ENCODE results near the gene TP53BP1. TPM values are rescaled to one million over a fixed set of nuclear protein-coding genes. Genes with fewer than 3 reads are reported as not detected.
"Not testable (repeated sequence)": the region's sequence is repeated elsewhere in the genome, so short reads cannot be mapped to it uniquely, and the experiment has no call there.

TP53BP1 gene, protein sequence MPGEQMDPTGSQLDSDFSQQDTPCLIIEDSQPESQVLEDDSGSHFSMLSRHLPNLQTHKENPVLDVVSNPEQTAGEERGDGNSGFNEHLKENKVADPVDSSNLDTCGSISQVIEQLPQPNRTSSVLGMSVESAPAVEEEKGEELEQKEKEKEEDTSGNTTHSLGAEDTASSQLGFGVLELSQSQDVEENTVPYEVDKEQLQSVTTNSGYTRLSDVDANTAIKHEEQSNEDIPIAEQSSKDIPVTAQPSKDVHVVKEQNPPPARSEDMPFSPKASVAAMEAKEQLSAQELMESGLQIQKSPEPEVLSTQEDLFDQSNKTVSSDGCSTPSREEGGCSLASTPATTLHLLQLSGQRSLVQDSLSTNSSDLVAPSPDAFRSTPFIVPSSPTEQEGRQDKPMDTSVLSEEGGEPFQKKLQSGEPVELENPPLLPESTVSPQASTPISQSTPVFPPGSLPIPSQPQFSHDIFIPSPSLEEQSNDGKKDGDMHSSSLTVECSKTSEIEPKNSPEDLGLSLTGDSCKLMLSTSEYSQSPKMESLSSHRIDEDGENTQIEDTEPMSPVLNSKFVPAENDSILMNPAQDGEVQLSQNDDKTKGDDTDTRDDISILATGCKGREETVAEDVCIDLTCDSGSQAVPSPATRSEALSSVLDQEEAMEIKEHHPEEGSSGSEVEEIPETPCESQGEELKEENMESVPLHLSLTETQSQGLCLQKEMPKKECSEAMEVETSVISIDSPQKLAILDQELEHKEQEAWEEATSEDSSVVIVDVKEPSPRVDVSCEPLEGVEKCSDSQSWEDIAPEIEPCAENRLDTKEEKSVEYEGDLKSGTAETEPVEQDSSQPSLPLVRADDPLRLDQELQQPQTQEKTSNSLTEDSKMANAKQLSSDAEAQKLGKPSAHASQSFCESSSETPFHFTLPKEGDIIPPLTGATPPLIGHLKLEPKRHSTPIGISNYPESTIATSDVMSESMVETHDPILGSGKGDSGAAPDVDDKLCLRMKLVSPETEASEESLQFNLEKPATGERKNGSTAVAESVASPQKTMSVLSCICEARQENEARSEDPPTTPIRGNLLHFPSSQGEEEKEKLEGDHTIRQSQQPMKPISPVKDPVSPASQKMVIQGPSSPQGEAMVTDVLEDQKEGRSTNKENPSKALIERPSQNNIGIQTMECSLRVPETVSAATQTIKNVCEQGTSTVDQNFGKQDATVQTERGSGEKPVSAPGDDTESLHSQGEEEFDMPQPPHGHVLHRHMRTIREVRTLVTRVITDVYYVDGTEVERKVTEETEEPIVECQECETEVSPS (N-terminal part only)
- 88.3 TPM for polyA plus RNA-seq (2013, experiment 1 of 4)
- polyA plus RNA-seq (2013, experiment 2 of 4): 101 TPM
- 61.1 TPM for polyA plus RNA-seq (2013, experiment 3 of 4)
- 65.0 TPM for polyA plus RNA-seq (2013, experiment 4 of 4)

GRCh38 chr15:43492673-43493601 lies at the start of gene TP53BP1:
TP53BP1 (minus strand) TSS chr15:43493156; CDS start chr15:43493043, 113 bp downstream.
- H3K27me3 ChIP-seq (ENCODE audit: control insufficient read depth, insufficient read depth, low read length, poor library complexity, severe bottlenecking): no peaks in the 10 kb centered on the region
- peaks cover 26% of the 10 kb centered on the region for H3K36me3 ChIP-seq (ENCODE audit: control insufficient read depth, insufficient read depth, low read length)
- H3K9me3 ChIP-seq (ENCODE audit: control insufficient read depth, low read length): no peaks in the 10 kb centered on the region
- H3K4me3 ChIP-seq (ENCODE audit: insufficient read depth, low read depth, low read length): peak within 1 kb of the TSS; percentile 59
- WGBS, 2 experiments: 1% methylated on average over 54 of the region's 54 CpGs
- H3K27ac ChIP-seq (ENCODE audit: insufficient read depth, low read depth, low read length, poor library complexity, severe bottlenecking): peak within 1 kb of the TSS; percentile 91
- peaks cover 7% of the 10 kb centered on the region for H3K4me1 ChIP-seq (ENCODE audit: control insufficient read depth, insufficient read depth, low read length)

DNA sequence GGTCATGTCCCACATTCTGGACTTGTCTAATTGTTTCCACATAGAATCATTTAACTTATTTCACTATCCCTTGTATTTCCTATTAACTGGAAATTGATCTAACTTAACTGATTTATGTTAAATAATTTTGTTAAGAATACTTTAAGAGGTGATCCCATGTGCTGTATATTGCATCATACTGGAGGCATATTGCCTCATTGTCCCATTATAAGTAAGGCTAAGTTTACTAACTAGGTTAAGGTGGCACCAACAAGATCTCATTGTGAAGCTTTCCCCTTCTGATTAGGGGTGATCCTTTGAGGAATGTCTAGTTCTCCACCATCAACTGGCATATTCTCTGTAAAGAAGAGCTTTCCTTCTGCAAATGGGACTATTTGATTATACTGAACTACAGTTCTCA lies 48.8 kb upstream of the TP53BP1 start:
- Histone ChIP-seq H3K27me3 (ENCODE audit: control insufficient read depth, insufficient read depth, low read length, poor library complexity, severe bottlenecking) (no peaks in the 10 kb centered on the region), H3K36me3 (ENCODE audit: control insufficient read depth, insufficient read depth, low read length) (no peaks in the 10 kb centered on the region), H3K27ac (ENCODE audit: insufficient read depth, low read depth, low read length, poor library complexity, severe bottlenecking) (no peak overlapping the region), H3K9me3 (ENCODE audit: control insufficient read depth, low read length) (no peaks in the 10 kb centered on the region), H3K4me3 (ENCODE audit: insufficient read depth, low read depth, low read length) (no peak overlapping the region), H3K4me1 (ENCODE audit: control insufficient read depth, insufficient read depth, low read length) (no peaks in the 10 kb centered on the region)

GRCh38 chr15:43538091-43538490 lies 45.1 kb upstream of the TP53BP1 start:
- H3K4me1 ChIP-seq (ENCODE audit: control insufficient read depth, insufficient read depth, low read length): no peaks in the 10 kb centered on the region
- WGBS, 2 experiments: 96% methylated on average over 2 of the region's 2 CpGs
- no peak overlapping the region for H3K27ac ChIP-seq (ENCODE audit: insufficient read depth, low read depth, low read length, poor library complexity, severe bottlenecking)
- H3K36me3 ChIP-seq (ENCODE audit: control insufficient read depth, insufficient read depth, low read length): peaks cover 2% of the 10 kb centered on the region
- H3K27me3 ChIP-seq (ENCODE audit: control insufficient read depth, insufficient read depth, low read length, poor library complexity, severe bottlenecking): no peaks in the 10 kb centered on the region
- H3K9me3 ChIP-seq (ENCODE audit: control insufficient read depth, low read length): no peaks in the 10 kb centered on the region
- H3K4me3 ChIP-seq (ENCODE audit: insufficient read depth, low read depth, low read length): no peak overlapping the region

GRCh38 chr15:43534897-43535296 lies 41.9 kb upstream of the TP53BP1 start:
- H3K4me1 ChIP-seq (ENCODE audit: control insufficient read depth, insufficient read depth, low read length): peaks cover 20% of the 10 kb centered on the region
- WGBS, 2 experiments: 88 to 90% methylated on average over 3 of the region's 3 CpGs
- no peak overlapping the region for H3K4me3 ChIP-seq (ENCODE audit: insufficient read depth, low read depth, low read length)
- H3K27me3 ChIP-seq (ENCODE audit: control insufficient read depth, insufficient read depth, low read length, poor library complexity, severe bottlenecking): no peaks in the 10 kb centered on the region
- H3K27ac ChIP-seq (ENCODE audit: insufficient read depth, low read depth, low read length, poor library complexity, severe bottlenecking): no peak overlapping the region
- H3K36me3 ChIP-seq (ENCODE audit: control insufficient read depth, insufficient read depth, low read length): peaks cover 2% of the 10 kb centered on the region
- no peaks in the 10 kb centered on the region for H3K9me3 ChIP-seq (ENCODE audit: control insufficient read depth, low read length)

DNA sequence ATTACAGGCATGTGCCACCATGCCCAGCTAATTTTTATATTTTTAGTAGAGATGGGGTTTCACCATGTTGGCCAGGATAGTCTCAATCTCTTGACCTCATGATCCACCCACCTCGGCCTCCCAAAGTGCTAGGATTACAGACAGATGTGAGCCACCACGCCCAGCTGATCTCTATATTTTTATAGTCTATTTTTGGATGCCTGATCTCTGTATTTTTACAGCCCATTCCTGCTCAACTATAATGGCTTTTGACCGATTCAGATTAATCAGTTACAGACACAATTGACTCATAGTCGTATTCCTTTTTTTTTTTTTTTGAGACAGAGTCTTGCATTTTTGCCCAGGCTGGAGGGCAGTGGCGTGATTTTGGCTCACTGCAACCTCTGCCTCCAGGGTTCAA lies 39.9 kb upstream of the TP53BP1 start:
- 92 to 97% methylated on average over 5 of the region's 5 CpGs for WGBS, 2 experiments
- H3K4me1 ChIP-seq (ENCODE audit: control insufficient read depth, insufficient read depth, low read length): peaks cover 22% of the 10 kb centered on the region
- H3K4me3 ChIP-seq (ENCODE audit: insufficient read depth, low read depth, low read length); H3K27ac ChIP-seq (ENCODE audit: insufficient read depth, low read depth, low read length, poor library complexity, severe bottlenecking); H3K27me3 ChIP-seq (ENCODE audit: control insufficient read depth, insufficient read depth, low read length, poor library complexity, severe bottlenecking); H3K9me3 ChIP-seq (ENCODE audit: control insufficient read depth, low read length); H3K36me3 ChIP-seq (ENCODE audit: control insufficient read depth, insufficient read depth, low read length): not testable (repeated sequence)

DNA sequence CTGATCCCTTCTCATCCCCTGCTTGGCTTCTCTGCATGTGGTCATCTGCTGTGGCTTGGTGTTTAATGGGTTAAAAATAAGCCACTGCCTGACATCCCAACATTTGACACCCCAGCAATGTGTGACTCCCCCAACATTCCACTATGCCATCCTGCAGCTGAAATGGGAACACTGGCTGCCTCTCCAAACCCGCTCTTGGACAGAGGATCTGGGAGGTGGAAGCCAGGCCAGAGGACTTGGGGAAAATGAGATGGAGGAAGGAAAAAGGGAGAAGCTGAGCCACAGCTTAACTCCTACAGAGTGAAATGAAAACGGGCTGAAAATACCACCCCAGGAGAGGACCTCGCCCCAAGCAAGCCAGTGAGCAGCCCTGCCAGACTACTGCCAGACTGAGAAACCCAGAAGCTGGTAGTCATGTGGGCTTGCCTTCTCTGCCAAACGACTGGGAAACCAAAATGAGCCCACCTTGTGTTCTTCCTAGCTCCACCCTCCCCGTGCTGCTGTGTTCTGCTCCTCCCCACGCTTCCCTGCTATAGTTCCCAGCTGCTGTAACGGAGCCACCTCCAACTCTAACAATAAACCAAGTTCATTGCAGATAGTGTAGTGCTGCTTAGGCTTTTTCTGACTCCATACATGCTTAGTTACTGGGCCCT lies 38.2 kb upstream of the TP53BP1 start:
- Histone ChIP-seq H3K27me3 (ENCODE audit: control insufficient read depth, insufficient read depth, low read length, poor library complexity, severe bottlenecking) (no peaks in the 10 kb centered on the region), H3K9me3 (ENCODE audit: control insufficient read depth, low read length) (no peaks in the 10 kb centered on the region), H3K27ac (ENCODE audit: insufficient read depth, low read depth, low read length, poor library complexity, severe bottlenecking) (peak overlapping the region; percentile 18), H3K4me1 (ENCODE audit: control insufficient read depth, insufficient read depth, low read length) (peaks cover 22% of the 10 kb centered on the region), H3K4me3 (ENCODE audit: insufficient read depth, low read depth, low read length) (no peak overlapping the region), H3K36me3 (ENCODE audit: control insufficient read depth, insufficient read depth, low read length) (peaks cover 2% of the 10 kb centered on the region)
- WGBS, 2 experiments: 24 to 28% methylated on average over 7 of the region's 7 CpGs

- WGBS, 2 experiments: 87 to 89% methylated on average over 12 of the region's 12 CpGs
Observed at GRCh38 chr15:43529587-43530345, 36.8 kb upstream of the TP53BP1 start.

GRCh38 chr15:43529141-43529540 lies 36.2 kb upstream of the TP53BP1 start:
- 96 to 97% methylated on average over 15 of the region's 15 CpGs for WGBS, 2 experiments
- Histone ChIP-seq H3K27me3 (ENCODE audit: control insufficient read depth, insufficient read depth, low read length, poor library complexity, severe bottlenecking) (no peaks in the 10 kb centered on the region), H3K4me1 (ENCODE audit: control insufficient read depth, insufficient read depth, low read length) (peaks cover 22% of the 10 kb centered on the region), H3K9me3 (ENCODE audit: control insufficient read depth, low read length) (no peaks in the 10 kb centered on the region), H3K36me3 (ENCODE audit: control insufficient read depth, insufficient read depth, low read length) (peaks cover 6% of the 10 kb centered on the region), H3K4me3 (ENCODE audit: insufficient read depth, low read depth, low read length) (no peak overlapping the region), H3K27ac (ENCODE audit: insufficient read depth, low read depth, low read length, poor library complexity, severe bottlenecking) (no peak overlapping the region)

More at GRCh38 chr15:43529587-43530345, 36.8 kb upstream of the TP53BP1 start:
- no peaks in the 10 kb centered on the region for H3K27me3 ChIP-seq (ENCODE audit: control insufficient read depth, insufficient read depth, low read length, poor library complexity, severe bottlenecking)
- H3K4me1 ChIP-seq (ENCODE audit: control insufficient read depth, insufficient read depth, low read length): peaks cover 22% of the 10 kb centered on the region
- no peak overlapping the region for H3K27ac ChIP-seq (ENCODE audit: insufficient read depth, low read depth, low read length, poor library complexity, severe bottlenecking)
- H3K4me3 ChIP-seq (ENCODE audit: insufficient read depth, low read depth, low read length): no peak overlapping the region
- H3K9me3 ChIP-seq (ENCODE audit: control insufficient read depth, low read length): no peaks in the 10 kb centered on the region
- peaks cover 2% of the 10 kb centered on the region for H3K36me3 ChIP-seq (ENCODE audit: control insufficient read depth, insufficient read depth, low read length)

Data from ectodermal cell (in vitro differentiated cells).